HG02763 (cell line): ENCODE results near the gene ZBTB42.

Experiments used
- ATAC-seq: cut with Tn5 transposase; IDR thresholded peaks from one replicate; pipeline ENCODE4 v1.9.1; 2021; ENCODE audit warnings: mild to moderate bottlenecking, moderate library complexity; ENCODE audit not compliant: unreplicated experiment

The ZBTB42 gene

DNA sequence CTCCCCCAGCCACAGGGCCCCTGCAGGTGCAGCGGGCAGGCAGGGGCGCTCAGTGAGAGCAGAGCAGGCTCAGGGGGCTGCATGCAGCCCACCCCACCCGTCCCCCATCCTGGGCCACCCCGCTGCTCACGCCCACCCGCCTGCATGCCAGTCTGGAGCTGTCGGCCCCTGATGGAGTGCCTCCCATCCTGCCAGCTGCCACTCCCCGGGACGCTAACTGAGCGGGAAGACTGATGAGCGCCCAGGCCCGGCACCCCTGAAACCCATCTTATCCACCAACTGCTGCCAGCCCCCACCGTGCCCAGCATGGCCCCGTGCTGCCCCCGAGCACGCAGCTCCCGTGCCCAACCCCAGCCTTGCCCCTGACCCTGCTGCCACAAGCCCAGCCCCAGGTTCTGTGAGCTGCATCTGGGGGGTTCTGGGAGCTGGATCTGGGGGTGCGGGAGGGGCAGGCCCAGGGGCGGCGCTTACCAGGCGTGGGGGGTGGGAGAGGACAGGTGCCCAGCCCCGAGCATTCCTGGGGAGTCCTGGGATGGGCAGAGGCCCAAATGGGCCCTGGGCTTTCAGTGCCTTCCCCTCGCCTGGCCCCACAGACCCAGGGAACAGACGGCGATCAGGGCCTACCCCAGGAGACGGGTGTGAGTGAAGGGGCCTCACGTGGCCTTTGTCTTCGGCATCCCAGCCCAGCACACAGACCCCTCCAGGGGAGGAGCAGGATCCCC lies 18.7 kb upstream of the ZBTB42 start:
- ATAC-seq = no peak

- no peak for ATAC-seq
Measured at GRCh38 chr14:104782808-104783139, 18.1 kb upstream of the ZBTB42 start.

DNA sequence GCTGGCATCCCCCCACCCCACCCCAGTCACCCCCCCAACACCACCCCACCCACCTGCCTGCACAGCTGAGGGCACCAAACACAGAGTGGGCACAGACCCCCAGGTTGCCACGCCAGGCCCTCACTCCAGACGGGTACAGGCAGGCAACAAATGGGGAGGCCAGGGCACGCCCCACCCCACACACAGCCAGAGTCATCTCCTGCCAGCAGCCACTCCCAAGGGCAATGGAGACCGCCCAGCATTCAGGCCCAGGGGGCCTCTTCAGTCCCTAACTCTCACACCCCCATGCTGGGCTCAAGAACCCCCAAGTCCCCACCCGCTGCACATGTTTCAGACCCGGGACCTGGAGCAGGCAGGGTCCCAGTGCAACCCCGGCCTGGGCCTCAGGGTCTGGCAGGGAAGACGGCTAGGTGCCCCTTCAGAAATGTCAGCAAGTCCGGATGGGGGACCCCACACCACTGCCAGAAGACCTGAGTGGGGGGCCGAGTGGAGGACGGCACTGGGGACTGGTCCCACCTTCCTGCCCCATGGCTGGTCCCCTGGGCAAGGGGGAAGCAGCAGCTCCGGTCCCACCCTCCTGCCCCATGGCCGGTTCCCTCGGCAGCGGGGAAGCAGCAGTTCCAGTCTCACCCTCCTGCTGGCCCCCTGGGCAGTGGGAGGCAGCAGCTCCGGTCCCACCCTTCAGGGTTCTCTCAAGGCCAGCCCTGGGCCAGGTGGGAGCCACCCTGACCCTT lies 17.2 kb upstream of the ZBTB42 start:
- no peak for ATAC-seq

DNA sequence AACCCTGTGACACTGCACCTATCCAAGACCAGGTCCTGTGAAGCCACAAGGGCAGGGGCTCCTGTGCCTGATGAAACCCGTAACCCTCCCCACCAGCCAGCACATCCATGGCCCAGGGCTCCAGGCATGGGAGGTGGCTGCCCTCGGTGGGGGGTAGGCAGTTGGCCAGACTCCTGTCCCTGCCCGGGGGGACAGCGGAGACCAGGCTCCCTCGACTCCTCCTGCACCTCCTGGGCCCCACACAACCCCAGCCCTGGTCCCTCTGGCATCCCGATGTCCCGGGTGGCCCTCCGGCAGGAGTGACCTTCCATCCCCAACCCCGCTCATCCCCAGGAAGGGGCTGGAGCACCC lies 16.7 kb upstream of the ZBTB42 start:
- ATAC-seq = no peak

GRCh38 chr14:104784846-104785707 lies 15.8 kb upstream of the ZBTB42 start:
- ATAC-seq = no peak

DNA sequence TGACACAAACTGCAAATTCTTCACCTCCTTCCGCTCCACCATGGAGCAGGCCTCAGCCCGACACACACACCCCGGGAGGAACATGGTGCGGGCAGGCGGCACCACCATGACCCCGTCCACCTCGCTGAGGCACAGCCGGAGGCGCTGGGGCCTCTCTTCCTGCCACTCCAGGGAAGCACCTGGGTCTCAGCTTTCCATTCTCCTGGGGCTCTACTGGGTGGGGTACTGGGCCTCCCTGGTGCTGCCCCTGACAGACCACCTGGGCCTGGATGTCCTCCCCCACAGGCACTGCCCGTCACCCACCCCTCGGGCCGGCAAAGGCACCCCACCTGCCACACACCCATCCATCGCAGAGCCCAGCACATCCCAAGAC lies 15.2 kb upstream of the ZBTB42 start:
- no peak for ATAC-seq

- no peak for ATAC-seq
Measured at GRCh38 chr14:104786091-104786586, 14.8 kb upstream of the ZBTB42 start.

- ATAC-seq = no peak
Measured at GRCh38 chr14:104786726-104787675, 13.9 kb upstream of the ZBTB42 start.

GRCh38 chr14:104787736-104788135 lies 13.2 kb upstream of the ZBTB42 start:
- ATAC-seq = no peak

DNA sequence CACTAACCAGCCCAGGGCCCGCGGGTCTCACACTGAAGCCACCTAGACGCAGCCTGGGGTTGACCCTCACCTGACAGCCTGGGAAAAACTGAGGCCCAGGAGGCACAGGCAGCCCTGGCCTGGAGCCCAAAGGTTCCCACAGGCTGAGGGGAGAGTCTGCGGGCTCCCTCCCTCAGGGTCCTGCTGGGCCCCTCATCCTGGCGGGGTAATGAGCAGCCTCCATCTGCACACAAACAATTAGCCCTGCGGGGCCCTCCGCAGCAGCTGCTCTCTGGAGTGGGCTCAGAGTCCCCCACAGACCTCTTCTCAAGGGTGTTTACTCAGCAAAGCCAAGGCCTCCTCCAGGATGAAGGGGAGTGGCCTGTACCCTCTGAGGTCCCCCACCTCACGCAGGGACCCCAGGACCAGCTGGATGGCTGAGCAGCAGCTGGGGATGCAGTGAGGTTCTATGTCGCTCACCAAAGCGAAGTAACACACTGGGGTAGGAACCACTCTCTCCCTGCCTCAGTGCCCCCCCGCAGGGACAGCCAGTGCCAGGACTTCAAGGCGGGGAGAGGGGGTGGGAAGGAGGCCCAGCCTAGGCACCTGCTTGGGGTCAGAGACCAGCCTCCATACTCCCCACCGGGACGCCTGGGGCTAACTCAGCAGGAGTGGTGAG lies 12.6 kb upstream of the ZBTB42 start:
- ATAC-seq = no peak

DNA sequence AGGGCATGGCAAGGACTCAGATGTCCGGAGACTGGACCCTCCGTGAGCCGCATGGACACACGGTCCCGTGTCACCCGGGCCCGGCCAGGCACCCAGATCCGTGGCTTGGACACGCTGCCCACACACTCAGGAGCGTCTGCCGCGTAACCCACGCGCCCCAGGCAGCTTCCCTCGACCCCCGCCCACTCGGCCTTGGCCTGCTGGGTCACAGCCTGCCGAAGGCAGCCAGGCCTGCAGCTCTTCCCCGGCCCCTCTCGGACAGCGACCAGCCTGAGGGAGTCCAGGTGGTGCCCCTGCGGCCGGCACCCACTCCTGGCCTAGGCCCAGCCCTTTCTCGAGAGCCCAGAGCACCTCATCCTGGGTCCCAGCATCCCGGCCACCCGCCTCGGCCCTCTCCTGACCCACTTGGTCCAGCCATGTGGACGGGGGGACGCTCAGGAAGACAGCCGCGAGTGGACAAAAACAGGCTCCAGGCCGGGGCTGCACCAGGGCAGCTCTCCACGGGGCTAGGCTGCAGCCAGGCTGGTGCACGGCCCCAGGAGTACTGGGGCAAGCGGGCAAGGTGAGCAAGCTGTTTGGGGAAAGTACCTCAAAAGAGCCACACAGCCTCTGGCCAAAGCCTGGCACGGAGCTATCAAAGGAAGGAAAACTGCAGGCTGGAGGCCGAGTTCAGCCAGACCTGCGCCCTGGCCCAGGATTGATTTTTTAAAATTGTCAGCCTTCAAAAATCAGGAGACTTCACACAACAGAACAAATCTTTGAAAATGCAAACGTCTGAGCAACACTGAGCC lies 11.8 kb upstream of the ZBTB42 start:
- no peak for ATAC-seq

- no peak for ATAC-seq
Measured at GRCh38 chr14:104789752-104790743, 10.9 kb upstream of the ZBTB42 start.

DNA sequence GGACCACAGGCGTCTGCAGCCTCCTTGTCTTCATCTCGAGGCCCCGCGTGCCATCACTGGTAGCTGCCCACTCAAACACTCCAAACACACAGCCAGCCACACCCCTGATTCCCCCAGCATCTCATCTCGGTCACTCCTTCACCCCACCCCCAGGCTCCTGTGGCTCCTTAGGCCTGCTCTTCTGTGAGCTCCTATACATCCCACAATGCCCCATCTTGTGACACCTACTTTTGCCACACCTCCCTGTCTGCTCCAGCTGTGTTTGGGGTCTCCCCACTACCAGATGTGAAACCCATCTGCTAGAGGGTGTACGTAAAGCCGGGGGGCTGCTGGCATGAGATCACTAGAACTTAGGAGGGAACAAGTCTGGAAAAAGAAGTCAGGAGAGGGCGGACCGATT lies 9.5 kb upstream of the ZBTB42 start:
- no peak for ATAC-seq

GRCh38 chr14:104792101-104792884 lies 8.6 kb upstream of the ZBTB42 start:
- no peak for ATAC-seq

DNA sequence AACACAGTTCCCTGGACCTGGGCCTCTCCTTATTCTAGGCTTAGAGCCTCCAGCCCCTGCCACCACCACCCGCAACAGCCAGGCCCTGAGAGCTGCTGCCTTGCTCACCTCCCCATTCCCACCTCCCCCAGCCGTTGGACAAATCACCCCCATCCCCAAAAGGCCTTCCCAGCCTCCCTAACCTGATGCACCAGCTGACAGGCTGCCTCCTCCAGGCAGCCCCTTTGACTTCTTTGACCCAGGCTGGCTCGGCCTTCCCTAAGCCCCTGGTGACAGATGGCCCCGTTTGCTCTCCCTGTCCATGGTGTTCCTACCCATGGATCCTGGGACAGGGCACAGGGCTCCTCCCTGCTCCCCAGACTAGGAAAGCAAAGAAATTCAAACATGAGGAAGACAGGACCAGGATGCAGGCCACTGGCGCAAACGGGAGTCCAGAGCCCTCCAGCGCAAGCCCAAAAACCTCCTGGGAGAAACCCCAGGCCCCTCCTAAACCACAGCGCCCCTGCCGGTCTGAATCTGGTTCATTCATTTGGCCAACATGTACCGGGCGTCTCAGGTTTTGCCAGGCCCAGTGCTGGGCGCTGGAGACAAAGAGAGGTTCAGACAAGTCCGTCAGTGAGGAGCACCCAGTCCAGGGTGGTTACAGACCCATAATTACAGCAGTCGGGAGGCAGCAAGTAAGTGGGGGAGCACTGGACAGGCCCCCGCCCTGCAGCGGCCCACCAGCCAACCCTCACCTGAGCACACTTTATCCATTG lies 7.8 kb upstream of the ZBTB42 start:
- no peak for ATAC-seq

DNA sequence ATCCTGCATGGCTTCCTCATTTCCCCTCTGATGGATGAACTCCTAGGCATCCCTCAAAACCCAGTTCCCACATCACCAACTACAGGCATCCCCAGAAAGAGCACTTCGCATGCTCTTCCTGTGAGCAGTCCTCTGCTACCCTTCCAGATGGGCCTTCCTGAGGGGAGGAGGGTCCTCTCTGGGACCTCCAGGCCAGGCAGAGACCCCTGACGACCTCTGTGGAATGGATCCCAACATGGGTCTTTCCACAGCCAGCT lies 7.3 kb upstream of the ZBTB42 start:
- no peak for ATAC-seq

DNA sequence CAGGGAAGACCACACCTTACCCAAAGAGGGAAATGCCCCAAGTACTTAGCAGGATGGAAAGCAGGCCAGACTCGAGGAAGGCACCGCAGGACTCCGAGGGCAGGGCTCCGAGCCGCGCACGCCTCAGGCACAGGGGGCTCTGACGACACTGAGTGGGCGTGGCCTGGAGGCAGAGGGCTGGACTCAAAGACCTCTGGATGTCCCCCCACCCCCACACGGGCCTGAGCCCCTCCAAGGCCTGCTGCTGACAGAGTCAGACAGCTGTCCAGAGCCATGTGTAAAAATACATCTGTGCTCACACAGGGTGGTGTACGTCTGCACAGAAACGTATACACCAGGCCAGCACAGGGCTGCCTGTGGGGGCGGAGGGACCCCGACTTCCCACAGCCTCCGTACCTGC lies 6.8 kb upstream of the ZBTB42 start:
- ATAC-seq = no peak
